Thyroid gland (tissue), 4 donors: Measurements from ENCODE around the gene CREBBP.

Experiments used
- POLR2A ChIP-seq, 2 donors: fragments of 450-650 bp; IDR thresholded peaks; one replicate each; pipeline ENCODE4 v1.6.1; 2017; ENCODE audit warnings: antibody characterized with exemption in 2 of 2, mild to moderate bottlenecking in 2 of 2, moderate library complexity in 1 of 2
- TF ChIP-seq, protein P1 (sequence below), 6 experiments: fragments of 200-600 bp in 3 of 6; fragments of 450-650 bp in 3 of 6; sonication (generic) in 3 of 6; IDR thresholded peaks; one replicate each; pipeline ENCODE4 v1.5.1; 2016 to 2019; ENCODE audit warnings: antibody characterized with exemption in 6 of 6, mild to moderate bottlenecking in 2 of 6, inconsistent platforms in 1 of 6, moderate library complexity in 1 of 6

- TF ChIP-seq, protein P1, sequence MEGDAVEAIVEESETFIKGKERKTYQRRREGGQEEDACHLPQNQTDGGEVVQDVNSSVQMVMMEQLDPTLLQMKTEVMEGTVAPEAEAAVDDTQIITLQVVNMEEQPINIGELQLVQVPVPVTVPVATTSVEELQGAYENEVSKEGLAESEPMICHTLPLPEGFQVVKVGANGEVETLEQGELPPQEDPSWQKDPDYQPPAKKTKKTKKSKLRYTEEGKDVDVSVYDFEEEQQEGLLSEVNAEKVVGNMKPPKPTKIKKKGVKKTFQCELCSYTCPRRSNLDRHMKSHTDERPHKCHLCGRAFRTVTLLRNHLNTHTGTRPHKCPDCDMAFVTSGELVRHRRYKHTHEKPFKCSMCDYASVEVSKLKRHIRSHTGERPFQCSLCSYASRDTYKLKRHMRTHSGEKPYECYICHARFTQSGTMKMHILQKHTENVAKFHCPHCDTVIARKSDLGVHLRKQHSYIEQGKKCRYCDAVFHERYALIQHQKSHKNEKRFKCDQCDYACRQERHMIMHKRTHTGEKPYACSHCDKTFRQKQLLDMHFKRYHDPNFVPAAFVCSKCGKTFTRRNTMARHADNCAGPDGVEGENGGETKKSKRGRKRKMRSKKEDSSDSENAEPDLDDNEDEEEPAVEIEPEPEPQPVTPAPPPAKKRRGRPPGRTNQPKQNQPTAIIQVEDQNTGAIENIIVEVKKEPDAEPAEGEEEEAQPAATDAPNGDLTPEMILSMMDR (IDR thresholded peaks at IDR 0.05), result no peak
- no peak for TF ChIP-seq POLR2A (IDR thresholded peaks at IDR 0.05)
Measured at GRCh38 chr16:3868967-3869366, 11.5 kb downstream of the CREBBP start.
